ENCODE measurements around the gene SRPK2.

The SRPK2 gene

DNA sequence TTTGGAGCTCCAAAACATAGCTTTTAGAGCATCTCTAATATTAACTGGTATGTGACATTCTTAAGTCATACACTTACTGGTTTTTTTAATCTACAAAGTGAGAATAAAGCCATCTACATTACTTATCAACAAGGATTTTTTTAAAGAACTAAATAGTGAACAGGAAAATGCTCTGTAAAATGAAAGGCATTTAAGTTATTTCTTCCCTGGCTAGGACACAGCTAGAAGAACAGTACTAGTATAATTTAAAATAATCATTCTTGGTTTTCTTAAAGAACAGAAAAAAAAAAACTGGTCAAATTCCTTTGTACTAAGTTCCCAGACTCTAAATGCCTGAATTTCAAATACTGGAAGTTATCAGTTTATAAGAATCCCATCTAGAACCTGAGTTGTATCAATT, 139.5 kb downstream of the SRPK2 start:
- Histone ChIP-seq H3K79me2 (ENCODE audit: insufficient read depth, low read depth) (peaks cover 96% of the 10 kb centered on the region), H3K4me3 (IDR thresholded peaks at IDR 0.05; ENCODE audit: insufficient read depth, low read depth, low read length) (no peak overlapping the region), H3K4me2 (no peak overlapping the region), H3K4me1 (ENCODE audit: low read depth, poor library complexity, severe bottlenecking) (peaks cover 51% of the 10 kb centered on the region), H2AFZ (ENCODE audit: low read depth) (no peak overlapping the region), H3K27ac (no peak overlapping the region), H3K27me3 (ENCODE audit: insufficient read depth, low read depth) (no peaks in the 10 kb centered on the region), H3K9ac (no peak overlapping the region), H4K20me1 (ENCODE audit: insufficient read depth) (no peaks in the 10 kb centered on the region), H3K36me3 (ENCODE audit: insufficient read depth) (no peaks in the 10 kb centered on the region)
- TF ChIP-seq, protein P1, sequence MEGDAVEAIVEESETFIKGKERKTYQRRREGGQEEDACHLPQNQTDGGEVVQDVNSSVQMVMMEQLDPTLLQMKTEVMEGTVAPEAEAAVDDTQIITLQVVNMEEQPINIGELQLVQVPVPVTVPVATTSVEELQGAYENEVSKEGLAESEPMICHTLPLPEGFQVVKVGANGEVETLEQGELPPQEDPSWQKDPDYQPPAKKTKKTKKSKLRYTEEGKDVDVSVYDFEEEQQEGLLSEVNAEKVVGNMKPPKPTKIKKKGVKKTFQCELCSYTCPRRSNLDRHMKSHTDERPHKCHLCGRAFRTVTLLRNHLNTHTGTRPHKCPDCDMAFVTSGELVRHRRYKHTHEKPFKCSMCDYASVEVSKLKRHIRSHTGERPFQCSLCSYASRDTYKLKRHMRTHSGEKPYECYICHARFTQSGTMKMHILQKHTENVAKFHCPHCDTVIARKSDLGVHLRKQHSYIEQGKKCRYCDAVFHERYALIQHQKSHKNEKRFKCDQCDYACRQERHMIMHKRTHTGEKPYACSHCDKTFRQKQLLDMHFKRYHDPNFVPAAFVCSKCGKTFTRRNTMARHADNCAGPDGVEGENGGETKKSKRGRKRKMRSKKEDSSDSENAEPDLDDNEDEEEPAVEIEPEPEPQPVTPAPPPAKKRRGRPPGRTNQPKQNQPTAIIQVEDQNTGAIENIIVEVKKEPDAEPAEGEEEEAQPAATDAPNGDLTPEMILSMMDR (conservative IDR thresholded peaks at IDR 0.05; ENCODE audit: low read depth, low read length) = no peak

DNA sequence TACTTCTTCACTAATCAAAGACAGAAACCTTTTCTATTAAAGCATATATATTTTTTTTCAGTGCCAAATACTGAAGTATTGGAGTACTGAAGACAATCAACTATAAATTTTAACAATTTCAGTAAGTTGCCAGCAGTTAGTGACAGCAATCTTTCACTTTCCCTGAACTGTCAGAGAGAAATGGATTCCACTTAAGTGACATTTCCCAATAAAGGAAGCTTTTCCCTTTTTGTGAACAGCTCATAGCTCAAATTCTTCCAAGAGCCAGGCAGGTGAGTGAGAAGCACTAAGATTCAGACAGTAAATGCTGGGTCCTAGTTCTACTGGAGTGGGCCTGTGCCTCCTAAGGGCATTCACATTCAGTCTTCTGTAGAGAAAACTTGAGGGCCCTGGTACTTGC, 142.0 kb downstream of the SRPK2 start:
- Histone ChIP-seq H3K4me2 (no peak overlapping the region), H3K27ac (no peak overlapping the region), H3K27me3 (ENCODE audit: insufficient read depth, low read depth) (no peaks in the 10 kb centered on the region), H4K20me1 (ENCODE audit: insufficient read depth) (peaks cover 6% of the 10 kb centered on the region; the same call in 1 of the 2 replicates), H2AFZ (ENCODE audit: low read depth) (no peak overlapping the region), H3K9ac (no peak overlapping the region), H3K4me1 (ENCODE audit: low read depth, poor library complexity, severe bottlenecking) (peaks cover 38% of the 10 kb centered on the region), H3K36me3 (ENCODE audit: insufficient read depth) (no peaks in the 10 kb centered on the region), H3K79me2 (ENCODE audit: insufficient read depth, low read depth) (peaks cover 89% of the 10 kb centered on the region; the same call in 1 of the 2 replicates), H3K4me3 (IDR thresholded peaks at IDR 0.05; ENCODE audit: insufficient read depth, low read depth, low read length) (no peak overlapping the region)
- TF ChIP-seq, protein P1 (conservative IDR thresholded peaks at IDR 0.05; ENCODE audit: low read depth, low read length) = no peak

DNA sequence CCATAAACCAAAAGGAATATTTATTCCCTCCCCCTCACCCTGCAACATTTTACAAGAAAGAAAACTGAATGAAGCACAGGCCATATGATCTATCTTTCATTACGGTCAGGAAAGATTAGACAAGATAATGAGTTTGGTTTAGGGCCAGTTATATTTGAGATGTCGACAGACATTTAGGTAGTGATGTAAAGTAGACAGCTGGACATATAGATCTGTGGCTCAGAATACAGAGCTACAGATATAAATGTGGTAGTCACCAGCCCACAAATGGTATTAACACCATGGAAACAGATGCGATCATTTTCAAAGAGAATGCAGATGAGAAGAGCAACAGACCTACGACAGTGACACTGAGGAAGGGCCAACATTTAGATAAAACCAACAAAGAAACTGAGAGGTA, 142.5 kb downstream of the SRPK2 start:
- no peaks in the 10 kb centered on the region for H3K27me3 ChIP-seq (ENCODE audit: insufficient read depth, low read depth)
- TF ChIP-seq, protein P1 (conservative IDR thresholded peaks at IDR 0.05; ENCODE audit: low read depth, low read length) = no peak
- peaks cover 34% of the 10 kb centered on the region for H3K4me1 ChIP-seq (ENCODE audit: low read depth, poor library complexity, severe bottlenecking)
- H3K36me3 ChIP-seq (ENCODE audit: insufficient read depth) = no peaks in the 10 kb centered on the region
- H2AFZ ChIP-seq (ENCODE audit: low read depth) = no peak overlapping the region
- no peak overlapping the region for H3K9ac ChIP-seq
- H3K79me2 ChIP-seq (ENCODE audit: insufficient read depth, low read depth) = peaks cover 89% of the 10 kb centered on the region; the same call in 1 of the 2 replicates
- H3K4me3 ChIP-seq (IDR thresholded peaks at IDR 0.05; ENCODE audit: insufficient read depth, low read depth, low read length) = no peak overlapping the region
- H4K20me1 ChIP-seq (ENCODE audit: insufficient read depth) = peaks cover 6% of the 10 kb centered on the region; the same call in 1 of the 2 replicates
- no peak overlapping the region for H3K27ac ChIP-seq
- H3K4me2 ChIP-seq = no peak overlapping the region

DNA sequence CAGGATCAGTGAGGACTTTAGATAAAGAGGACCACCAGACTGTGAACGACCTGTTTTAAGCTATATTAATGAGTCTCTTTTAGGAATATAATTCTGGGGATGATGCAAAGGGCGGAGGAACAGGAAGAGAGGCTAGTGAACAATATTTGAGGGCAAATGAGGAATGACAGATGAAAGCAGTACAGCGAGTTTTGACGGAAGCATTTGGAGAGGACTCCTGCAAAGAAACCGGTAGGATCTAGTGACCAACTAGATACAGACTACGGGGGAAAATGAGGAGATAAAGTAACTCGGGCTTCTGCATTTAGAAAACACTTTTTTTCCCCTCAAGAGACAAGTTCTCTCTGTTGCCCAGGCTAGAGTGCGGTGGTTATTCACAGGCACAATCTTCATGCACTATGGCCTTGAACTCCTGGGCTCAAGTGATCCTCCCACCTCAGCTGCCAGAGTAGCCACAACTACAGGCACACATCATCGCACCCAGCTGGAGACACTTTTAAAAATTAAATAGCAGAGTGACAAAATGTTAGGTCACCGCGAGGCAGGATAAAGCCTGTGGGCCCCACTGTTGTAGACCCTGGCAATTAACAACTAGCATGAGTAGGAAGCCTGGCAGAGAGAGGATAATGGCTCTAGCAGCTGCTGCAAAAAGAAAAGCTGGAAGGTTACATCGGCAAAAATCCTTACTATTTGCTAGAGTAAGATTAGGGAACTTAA, 143.2 kb downstream of the SRPK2 start:
- no peak overlapping the region for H3K4me2 ChIP-seq

More for the DNA sequence above, 143.2 kb downstream of the SRPK2 start:
- Histone ChIP-seq H3K4me3 (IDR thresholded peaks at IDR 0.05; ENCODE audit: insufficient read depth, low read depth, low read length) (no peak overlapping the region), H3K9ac (no peak overlapping the region), H3K79me2 (ENCODE audit: insufficient read depth, low read depth) (peaks cover 89% of the 10 kb centered on the region), H3K27me3 (ENCODE audit: insufficient read depth, low read depth) (no peaks in the 10 kb centered on the region), H3K27ac (no peak overlapping the region), H4K20me1 (ENCODE audit: insufficient read depth) (peaks cover 6% of the 10 kb centered on the region; the same call in 1 of the 2 replicates), H3K36me3 (ENCODE audit: insufficient read depth) (no peaks in the 10 kb centered on the region), H2AFZ (ENCODE audit: low read depth) (no peak overlapping the region), H3K4me1 (ENCODE audit: low read depth, poor library complexity, severe bottlenecking) (peaks cover 33% of the 10 kb centered on the region)
- TF ChIP-seq, protein P1 (conservative IDR thresholded peaks at IDR 0.05; ENCODE audit: low read depth, low read length) = no peak
